Activated naive CD4-positive, alpha-beta T cell (primary cell): Measurements from ENCODE around the gene IGIP.
"Not testable (repeated sequence)": the region's sequence is repeated elsewhere in the genome, so short reads cannot be mapped to it uniquely, and the experiment has no call there.

Experiments
- DNase-seq, 4 experiments: peaks; one replicate each; lab custom pipeline; 2025; lab: John Stamatoyannopoulos, UW

The IGIP gene

GRCh38 chr5:140142856-140143255 lies 17.1 kb downstream of the IGIP start:
- DNase-seq: no peak

DNA sequence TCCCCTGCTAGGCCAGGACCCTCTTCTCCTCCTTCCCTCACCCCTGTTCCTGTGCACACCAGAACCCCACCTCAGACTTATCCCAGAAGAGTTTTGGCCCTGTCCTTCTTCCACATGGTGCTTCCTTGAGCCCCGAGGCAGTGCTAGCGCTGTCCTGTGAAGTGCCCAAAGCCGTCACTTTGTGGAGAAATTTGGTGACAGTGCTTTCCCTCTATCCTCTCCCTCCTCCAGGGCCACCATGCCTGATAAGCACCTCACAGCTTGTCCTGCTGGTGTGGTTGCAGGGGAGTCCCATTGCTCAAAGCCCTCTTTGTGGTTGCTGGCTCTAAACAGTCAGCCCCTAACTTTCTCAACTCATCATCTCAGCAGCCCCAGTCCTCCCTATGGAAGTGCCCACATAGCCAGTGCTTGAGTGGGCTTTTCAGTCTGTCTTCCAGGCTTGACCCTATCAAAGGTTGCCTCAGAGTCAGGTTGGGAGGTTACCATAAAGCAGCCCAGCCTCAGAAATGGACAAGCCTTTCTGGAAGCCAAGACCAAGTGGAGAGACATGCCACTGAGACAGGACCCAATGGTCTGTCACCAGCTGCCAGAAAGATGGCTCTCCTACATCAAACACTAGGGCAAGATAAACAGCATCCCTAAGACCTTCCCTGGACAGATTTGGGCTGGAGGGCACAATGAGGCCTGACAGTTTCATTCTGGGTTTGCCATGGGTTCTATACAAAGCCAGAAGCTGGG lies 18.0 kb downstream of the IGIP start:
- no peak for DNase-seq

- DNase-seq: no peak
Measured at GRCh38 chr5:140145256-140145655, 19.5 kb downstream of the IGIP start.

- DNase-seq: peak in 3 of 4 experiments; percentile 3 to 43 (median 6)
Measured at GRCh38 chr5:140145818-140146522, 20.2 kb downstream of the IGIP start.

- DNase-seq: no peak
Measured at GRCh38 chr5:140146523-140146842, 20.7 kb downstream of the IGIP start.

DNA sequence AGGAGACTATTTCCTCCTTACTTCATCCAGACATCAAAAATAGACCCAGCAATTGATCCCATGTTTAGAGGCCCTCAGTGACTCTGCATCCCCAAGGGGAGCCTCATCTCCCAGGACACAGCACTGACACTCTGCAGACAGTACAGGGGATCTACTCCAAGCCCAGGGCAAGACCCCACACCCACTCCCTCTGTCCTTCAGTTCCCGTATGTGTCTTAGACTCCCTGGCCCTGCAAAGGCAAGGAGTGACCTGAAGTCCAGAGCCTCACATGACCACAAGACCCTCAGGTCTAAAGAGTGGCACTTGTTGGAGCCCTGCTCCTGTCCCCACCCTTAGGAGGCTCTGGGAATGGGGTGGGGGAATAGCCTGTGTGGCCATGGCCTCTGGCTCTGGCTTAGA lies 21.7 kb downstream of the IGIP start:
- no peak for DNase-seq

DNA sequence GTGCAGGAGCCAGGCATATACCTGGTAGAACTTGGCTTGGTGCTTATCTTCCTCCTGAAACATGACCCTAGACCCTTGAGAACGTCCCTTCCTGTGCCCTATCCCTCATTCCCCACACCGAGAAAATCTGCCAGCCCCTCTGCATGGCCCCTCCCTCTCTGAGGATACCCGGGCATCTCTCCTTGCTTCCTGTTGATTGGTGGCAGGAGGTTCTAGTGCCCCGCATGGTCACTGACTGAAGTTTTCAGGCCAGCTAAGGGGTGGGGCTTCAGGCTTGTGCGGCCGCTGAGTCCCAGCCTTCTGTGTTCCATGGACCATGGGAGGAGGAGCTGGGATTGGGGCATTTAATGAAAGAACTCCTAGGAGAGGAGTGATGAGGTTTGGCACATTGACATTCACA lies 22.8 kb downstream of the IGIP start:
- no peak for DNase-seq

- DNase-seq: no peak
Measured at GRCh38 chr5:140150201-140150600, 24.5 kb downstream of the IGIP start.

DNA sequence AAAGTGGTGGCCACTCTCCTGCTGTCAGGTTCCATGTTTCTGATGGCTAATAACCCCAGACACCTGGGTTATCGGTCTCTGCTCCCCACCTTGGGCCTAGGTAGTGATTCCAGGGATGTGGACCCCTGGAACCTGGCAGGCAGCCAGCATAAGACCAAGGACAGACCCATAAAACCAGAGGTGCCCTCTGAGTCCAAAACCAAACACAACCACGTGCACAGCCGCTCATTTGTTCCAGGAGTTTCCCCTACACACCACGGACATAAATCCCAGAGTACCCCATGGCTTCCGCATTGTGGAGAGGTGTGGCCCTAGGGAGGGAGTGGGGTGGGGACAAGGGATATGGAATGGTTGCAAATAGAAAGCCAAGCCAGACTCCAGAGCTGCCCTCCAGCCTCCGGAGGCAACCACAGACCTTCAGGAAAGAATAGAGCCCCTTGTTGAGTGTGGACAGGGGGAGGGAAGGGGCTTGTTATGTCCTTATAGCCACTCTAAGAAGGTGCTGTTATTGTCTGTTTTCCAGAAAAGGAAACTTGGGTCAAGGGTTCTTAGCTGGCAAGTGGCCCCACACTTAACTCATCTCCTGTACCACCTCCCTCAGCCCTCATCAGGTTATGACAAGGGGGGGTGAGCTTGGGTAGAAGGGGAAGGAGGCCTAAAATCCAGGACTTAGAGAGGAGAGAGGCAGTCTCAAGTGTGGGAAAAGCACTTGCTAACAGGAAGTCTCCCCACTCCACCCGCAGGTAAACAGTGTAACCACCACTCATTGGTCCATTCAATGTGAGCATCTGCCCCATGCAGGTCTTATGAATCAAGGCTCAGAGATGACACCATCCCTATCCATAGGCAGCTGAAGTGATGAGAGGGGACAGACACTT lies 25.6 kb downstream of the IGIP start:
- no peak for DNase-seq

- DNase-seq: no peak
Measured at GRCh38 chr5:140152022-140152999, 26.6 kb downstream of the IGIP start.

GRCh38 chr5:140153255-140153654 lies 27.5 kb downstream of the IGIP start:
- DNase-seq: no peak

GRCh38 chr5:140153905-140154304 lies 28.2 kb downstream of the IGIP start:
- no peak for DNase-seq

DNA sequence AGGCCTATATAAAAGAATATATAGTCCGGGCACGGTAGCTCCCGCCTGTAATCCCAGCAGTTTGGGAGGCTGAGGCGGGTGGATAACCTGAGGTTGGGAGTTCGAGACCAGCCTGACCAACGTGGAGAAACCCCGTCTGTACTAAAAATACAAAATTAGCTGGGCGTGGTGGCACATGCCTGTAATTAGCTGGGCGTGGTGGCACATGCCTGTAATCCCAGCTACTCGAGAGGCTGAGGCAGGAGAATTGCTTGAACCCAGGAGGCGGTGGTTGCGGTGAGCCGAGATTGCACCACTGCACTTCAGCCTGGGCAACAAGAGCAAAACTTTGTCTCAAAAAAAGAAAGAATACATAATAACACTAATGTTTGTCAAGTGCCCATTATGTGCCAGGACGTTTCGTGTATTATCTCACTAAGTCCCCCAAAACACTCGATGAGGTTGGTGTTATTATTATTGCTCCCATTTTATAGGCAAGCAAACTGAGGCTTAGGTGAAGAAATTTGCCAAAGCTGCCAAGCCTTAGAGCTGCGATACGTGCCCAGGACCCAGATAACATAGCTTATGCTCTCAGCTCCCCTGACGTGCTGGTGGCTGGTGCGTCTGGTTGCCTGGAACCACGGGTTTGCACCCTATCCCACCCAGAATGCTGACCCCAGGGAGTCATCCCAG lies 29.1 kb downstream of the IGIP start:
- DNase-seq: not testable (repeated sequence)

GRCh38 chr5:140157032-140157781 lies 31.5 kb downstream of the IGIP start:
- DNase-seq: peak; percentile 73 to 78 (median 76)

- DNase-seq: no peak
Measured at GRCh38 chr5:140159014-140159927, 33.5 kb downstream of the IGIP start.

DNA sequence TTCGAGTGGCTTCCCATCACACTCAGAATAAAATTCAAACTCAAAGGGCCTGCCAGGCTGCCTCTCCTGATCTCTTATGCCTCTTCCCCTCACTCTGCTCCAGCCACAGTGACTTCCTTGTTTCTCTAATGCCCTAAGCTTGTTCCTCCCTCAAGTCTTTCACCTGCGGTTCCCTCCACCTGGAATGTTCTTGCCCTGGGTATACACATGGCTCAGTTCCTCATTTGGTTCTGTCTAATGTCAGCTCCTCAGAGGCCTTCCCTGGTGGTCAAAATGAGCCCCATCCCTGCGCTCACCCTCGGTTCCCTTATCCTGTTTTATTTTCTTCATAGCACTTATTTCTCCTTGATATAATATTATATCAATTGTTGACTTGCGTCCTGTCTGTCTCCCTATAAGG lies 36.5 kb downstream of the IGIP start:
- no peak for DNase-seq

DNA sequence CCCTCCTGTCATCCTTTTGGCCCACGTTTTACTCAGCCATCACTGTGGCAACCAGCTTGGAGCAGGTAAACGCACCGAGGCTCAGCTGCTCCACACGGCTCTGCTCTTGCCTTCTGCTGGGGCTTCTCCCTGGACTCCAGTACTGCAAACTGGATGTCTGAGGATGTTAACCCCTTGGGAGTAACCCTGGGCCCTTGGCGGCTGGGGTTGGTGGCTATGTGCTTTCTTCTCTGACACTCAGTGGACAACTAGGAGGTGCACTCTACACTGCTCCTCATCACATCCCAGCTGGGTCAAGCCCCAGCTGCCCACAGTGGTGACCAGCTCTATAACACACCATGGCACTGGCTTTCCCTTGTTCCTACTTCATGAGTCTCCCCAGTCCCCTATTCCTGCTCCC lies 37.0 kb downstream of the IGIP start:
- DNase-seq: no peak

DNA sequence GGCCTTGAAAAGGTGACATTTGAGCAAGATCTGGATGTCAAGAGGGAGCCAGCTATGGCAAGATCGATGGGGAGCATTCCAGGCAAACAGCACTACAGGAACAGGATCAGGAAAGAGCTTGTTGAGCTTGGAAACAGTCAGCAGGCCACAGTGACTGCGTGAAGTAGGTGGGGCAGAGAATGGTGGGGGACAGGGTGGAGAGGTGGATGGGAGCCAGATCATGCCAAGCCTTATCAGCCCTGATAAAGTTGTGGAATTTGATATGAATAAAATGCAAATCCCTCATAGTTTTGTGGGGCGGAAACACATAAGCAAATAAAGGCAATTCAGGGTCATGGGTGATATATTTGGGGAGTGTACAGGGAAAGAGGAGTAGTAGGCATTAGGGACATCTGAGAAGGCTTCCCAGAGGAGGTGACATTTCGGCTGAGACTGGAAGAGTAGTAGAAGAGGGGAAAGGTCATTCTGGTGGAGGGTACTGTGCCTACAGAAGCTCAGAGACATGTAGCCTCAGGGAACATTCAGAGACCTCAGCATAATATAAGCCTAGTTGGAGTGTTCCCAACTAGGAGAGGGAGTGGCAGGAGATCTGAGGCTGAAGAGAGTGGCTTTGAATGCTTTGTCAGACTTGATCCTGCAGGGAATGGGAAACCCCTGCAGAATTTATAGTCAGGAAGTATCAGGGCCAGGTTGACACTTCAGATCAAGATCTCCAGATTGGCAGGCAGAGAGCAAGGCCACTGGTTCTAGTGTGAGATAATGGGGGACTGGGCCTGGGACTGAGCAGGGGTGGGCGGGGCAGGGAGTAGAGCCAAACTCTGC lies 39.6 kb downstream of the IGIP start:
- DNase-seq: no peak
